HepG2 (cell line): ENCODE results near the gene COL9A2.

ENCODE experiments used
- BRCA1 ChIP-seq: sonication (generic); formaldehyde crosslinking; IDR thresholded peaks from 2 replicates; pipeline ENCODE4 v1.4.0; 2020; ENCODE audit warnings: missing genetic modification reagents
- MXI1 ChIP-seq: IDR thresholded peaks from 3 replicates; pipeline ENCODE4 v1.6.1; 2012; ENCODE audit warnings: low read depth, low read length, inconsistent platforms, borderline replicate concordance
- NFE2L1 ChIP-seq: sonication (generic); formaldehyde crosslinking; IDR thresholded peaks from 2 replicates; pipeline ENCODE4 v1.4.0; 2020; ENCODE audit warnings: missing genetic modification reagents, mild to moderate bottlenecking, borderline replicate concordance

DNA sequence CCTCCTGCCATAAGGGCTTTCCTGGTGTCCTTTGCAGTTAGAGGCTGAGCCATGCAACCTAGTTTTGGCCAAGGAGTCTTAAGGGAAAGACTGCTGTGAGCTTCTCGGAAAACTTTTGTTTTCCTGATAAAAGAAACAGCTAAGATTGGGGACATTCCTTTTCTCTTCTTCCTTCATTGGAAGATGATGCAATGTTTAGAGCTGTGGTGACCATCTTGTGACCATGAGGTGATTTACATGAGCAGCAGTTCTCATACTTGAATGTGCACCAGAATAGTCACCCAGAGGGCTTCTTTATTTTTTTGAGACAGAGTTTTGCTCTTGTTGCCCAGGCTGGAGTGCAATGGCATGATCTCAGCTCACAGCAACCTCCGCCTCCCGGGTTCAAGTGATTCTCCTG is 36.0 kb upstream of the COL9A2 start:
- TF ChIP-seq NFE2L1 (no peak), BRCA1 (CRISPR knock-in tag) (no peak), MXI1 (no peak)
